OCI-LY7 (cell line): ENCODE measurements around the gene MRPL33. TPM values are rescaled to one million over a fixed set of nuclear protein-coding genes. Genes with fewer than 3 reads are reported as not detected.
"Not testable (repeated sequence)": the region's sequence is repeated elsewhere in the genome, so short reads cannot be mapped to it uniquely, and the experiment has no call there.

Experiments used
- BruUV-seq: library from RNA; stranded (reverse); fragments of 400-500 nt; replicated peaks from 2 replicates; lab custom pipeline; 2021; lab: Mats Ljungman, UMichigan
- CTCF ChIA-PET: fragments of 300-600 bp; sonication (Branson Sonifier 250); formaldehyde crosslinking; loops from one replicate; lab custom pipeline; 2022; ENCODE audit warnings: antibody characterized with exemption; ENCODE audit not compliant: unreplicated experiment; lab: Charles Lee
- POLR2A ChIA-PET: fragments of 300-600 bp; sonication (Branson Sonifier 250); formaldehyde crosslinking; loops from one replicate; lab custom pipeline; 2022; ENCODE audit warnings: antibody characterized with exemption; lab: Charles Lee
- DNase-seq: peaks from one replicate; pipeline ENCODE4 v3.0.0-alpha.2; 2015; ENCODE audit warnings: low spot score
- H2AFZ ChIP-seq: fragments of 200-600 bp; sonication (generic), shearing (Covaris generic); 2 replicates; pipeline ENCODE4 v1.6.1; 2014; ENCODE audit warnings: mild to moderate bottlenecking, antibody characterized with exemption, low read length, moderate library complexity
- H3K27ac ChIP-seq: fragments of 200-600 bp; sonication (generic); 2 replicates; pipeline ENCODE4 v1.5.1; 2014; ENCODE audit warnings: mixed run types, low read depth, mild to moderate bottlenecking, moderate library complexity, low read length, inconsistent platforms; ENCODE audit not compliant: poor library complexity, severe bottlenecking
- H3K36me3 ChIP-seq: fragments of 200-600 bp; sonication (generic); 2 replicates; pipeline ENCODE4 v1.6.1; 2014; ENCODE audit warnings: mild to moderate bottlenecking, antibody characterized with exemption, low read length, moderate library complexity, mixed read lengths; ENCODE audit not compliant: insufficient read depth
- H3K4me1 ChIP-seq: fragments of 200-600 bp; sonication (generic); 2 replicates; pipeline ENCODE4 v1.5.1; 2014; ENCODE audit warnings: mild to moderate bottlenecking, low read length; ENCODE audit not compliant: insufficient read depth, poor library complexity, severe bottlenecking
- H3K4me2 ChIP-seq: fragments of 200-600 bp; sonication (generic); 2 replicates; pipeline ENCODE4 v1.6.1; 2014; ENCODE audit warnings: mild to moderate bottlenecking, low read length
- H3K4me3 ChIP-seq: fragments of 200-600 bp; sonication (generic); 2 replicates; pipeline ENCODE4 v1.5.1; 2014; ENCODE audit warnings: mild to moderate bottlenecking, low read depth, low read length; ENCODE audit not compliant: poor library complexity, severe bottlenecking
- H3K79me2 ChIP-seq: fragments of 200-600 bp; sonication (generic); 2 replicates; pipeline ENCODE4 v1.6.1; 2016; ENCODE audit warnings: low read depth, mild to moderate bottlenecking, low read length, moderate library complexity, mixed read lengths; ENCODE audit not compliant: insufficient read depth
- H3K9me2 ChIP-seq: fragments of 200-600 bp; sonication (generic); 2 replicates; pipeline ENCODE4 v1.6.1; 2016; ENCODE audit warnings: mild to moderate bottlenecking, low read length, mixed read lengths; ENCODE audit not compliant: insufficient read depth
- H3K9me3 ChIP-seq: fragments of 200-600 bp; sonication (generic); 2 replicates; pipeline ENCODE4 v1.6.1; 2014; ENCODE audit warnings: mild to moderate bottlenecking, mixed run types, low read length, mixed read lengths
- H4K20me1 ChIP-seq: fragments of 200-600 bp; sonication (generic); 2 replicates; pipeline ENCODE4 v1.6.1; 2014; ENCODE audit warnings: mild to moderate bottlenecking, antibody characterized with exemption, low read length, moderate library complexity, mixed read lengths; ENCODE audit not compliant: insufficient read depth
- EZH2phosphoT487 ChIP-seq: fragments of 200-600 bp; sonication (generic); IDR thresholded peaks from 2 replicates; pipeline ENCODE4 v1.6.1; 2018; ENCODE audit warnings: low read depth, borderline replicate concordance, mild to moderate bottlenecking, mixed run types, antibody characterized with exemption, low read length, moderate library complexity, mixed read lengths
- intact Hi-C: fragments of 100-400 bp; cut with micrococcal nuclease; formaldehyde crosslinking; loops from one replicate; pipeline ENCODE4 v1.10.0; 2022; ENCODE audit not compliant: unreplicated experiment
- total RNA-seq, 2 experiments: library from RNA; depleted of rRNA in 1 of 2; stranded (reverse); fragments of >200 nt in 1 of 2; shearing (Covaris generic) in 1 of 2; gene quantifications; 2 replicates each; pipeline ENCODE4 v1.2.3, GENCODE V29; 2014 to 2022
- TF ChIP-seq, protein P1 (sequence below): fragments of 200-600 bp; sonication (generic); conservative IDR thresholded peaks from 2 replicates; pipeline ENCODE4 v1.5.1; 2014; ENCODE audit warnings: mild to moderate bottlenecking, antibody characterized with exemption, low read length, moderate library complexity, mixed read lengths

The MRPL33 gene
- total RNA-seq, 2 experiments from 2014 or later, result 43.8 to 51.2 TPM

DNA sequence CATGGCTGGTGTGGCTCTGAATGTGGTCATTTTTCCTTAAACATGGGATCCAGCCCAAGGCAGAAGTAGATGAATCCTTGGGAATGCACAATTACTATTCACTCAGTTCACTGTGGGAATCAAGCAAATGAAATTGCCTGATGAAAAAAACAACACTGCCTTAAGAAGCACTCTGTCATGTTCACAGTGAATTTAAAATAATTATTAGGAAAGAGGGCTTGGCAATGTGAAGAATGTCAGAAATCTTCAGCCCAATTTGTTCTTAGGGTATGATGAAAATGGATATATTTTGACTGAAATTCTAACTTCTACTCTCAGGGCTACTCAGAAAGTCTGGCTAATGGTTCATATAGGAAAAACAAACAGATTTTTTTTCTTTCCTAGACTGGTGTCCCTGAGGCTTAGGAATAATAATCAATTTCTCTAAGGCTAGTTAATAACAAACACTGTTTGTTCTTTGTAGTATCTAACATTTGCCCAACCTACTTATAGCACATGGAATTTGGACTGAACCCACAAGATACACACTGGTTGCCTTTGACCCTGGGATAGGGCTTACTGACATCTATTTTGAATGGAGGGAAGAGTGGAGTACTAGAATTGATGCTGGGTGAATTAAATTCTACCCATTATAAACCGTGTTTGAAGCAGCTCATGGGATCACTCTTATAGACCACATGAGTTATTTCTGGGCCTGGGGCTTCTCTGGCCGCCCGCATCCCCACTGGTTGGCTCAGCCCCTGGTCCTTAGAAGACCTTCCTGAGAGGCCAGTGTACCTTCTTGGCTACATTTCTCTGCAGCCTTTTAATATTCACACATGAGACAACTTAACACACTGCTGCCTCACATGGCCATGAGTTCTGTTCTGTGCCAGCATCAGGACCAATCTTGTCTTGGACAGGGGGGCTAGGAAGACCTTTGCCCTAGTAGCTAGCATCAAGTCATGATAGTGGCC, 8.3 kb upstream of the MRPL33 start:
- ChIA-PET POLR2A (interaction anchor here (0.7 kb wide), 1 partner anchor 510 kb away, joined by 5 read pairs; no protein-coding TSS in a partner anchor), CTCF (no interaction called here)

DNA sequence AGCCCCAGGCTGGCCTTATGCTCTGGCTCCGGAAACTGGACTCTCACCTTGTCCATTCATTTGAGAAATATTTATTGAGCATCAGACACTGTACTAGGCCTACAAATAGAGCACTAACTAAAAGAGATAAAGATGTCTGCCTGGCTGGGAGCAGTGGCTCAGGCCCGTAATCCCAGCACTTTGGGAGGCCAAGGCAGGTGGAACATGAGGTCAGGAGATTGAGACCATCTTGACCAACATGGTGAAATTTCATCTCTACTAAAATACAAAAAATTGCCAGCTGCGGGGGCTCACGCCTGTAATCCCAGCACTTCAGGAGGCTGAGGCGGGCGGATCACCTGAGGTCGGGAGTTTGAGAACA, 7.6 kb upstream of the MRPL33 start:
- intact Hi-C loops, result no loop called here
- Histone ChIP-seq H2AFZ (no peak overlapping the region), H4K20me1 (no peaks in the 10 kb centered on the region), H3K79me2 (no peaks in the 10 kb centered on the region), H3K27ac (no peak overlapping the region), H3K36me3 (no peaks in the 10 kb centered on the region), H3K4me2 (no peak overlapping the region), H3K9me3 (no peaks in the 10 kb centered on the region), H3K4me3 (no peak overlapping the region), H3K9me2 (no peaks in the 10 kb centered on the region), H3K4me1 (no peaks in the 10 kb centered on the region)
- ChIA-PET CTCF (no interaction called here), POLR2A (no interaction called here)
- no peak for DNase-seq
- BruUV-seq, result no TSS peak
- TF ChIP-seq, protein P1, sequence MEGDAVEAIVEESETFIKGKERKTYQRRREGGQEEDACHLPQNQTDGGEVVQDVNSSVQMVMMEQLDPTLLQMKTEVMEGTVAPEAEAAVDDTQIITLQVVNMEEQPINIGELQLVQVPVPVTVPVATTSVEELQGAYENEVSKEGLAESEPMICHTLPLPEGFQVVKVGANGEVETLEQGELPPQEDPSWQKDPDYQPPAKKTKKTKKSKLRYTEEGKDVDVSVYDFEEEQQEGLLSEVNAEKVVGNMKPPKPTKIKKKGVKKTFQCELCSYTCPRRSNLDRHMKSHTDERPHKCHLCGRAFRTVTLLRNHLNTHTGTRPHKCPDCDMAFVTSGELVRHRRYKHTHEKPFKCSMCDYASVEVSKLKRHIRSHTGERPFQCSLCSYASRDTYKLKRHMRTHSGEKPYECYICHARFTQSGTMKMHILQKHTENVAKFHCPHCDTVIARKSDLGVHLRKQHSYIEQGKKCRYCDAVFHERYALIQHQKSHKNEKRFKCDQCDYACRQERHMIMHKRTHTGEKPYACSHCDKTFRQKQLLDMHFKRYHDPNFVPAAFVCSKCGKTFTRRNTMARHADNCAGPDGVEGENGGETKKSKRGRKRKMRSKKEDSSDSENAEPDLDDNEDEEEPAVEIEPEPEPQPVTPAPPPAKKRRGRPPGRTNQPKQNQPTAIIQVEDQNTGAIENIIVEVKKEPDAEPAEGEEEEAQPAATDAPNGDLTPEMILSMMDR, result no peak
- no peak for TF ChIP-seq EZH2phosphoT487

More for the DNA sequence above, 8.3 kb upstream of the MRPL33 start:
- no peaks in the 10 kb centered on the region for H3K79me2 ChIP-seq
- H3K36me3 ChIP-seq, result no peaks in the 10 kb centered on the region
- no peaks in the 10 kb centered on the region for H4K20me1 ChIP-seq
- no peak for TF ChIP-seq EZH2phosphoT487
- TF ChIP-seq, protein P1, result no peak
- no peak for DNase-seq
- H3K27ac ChIP-seq, result no peak overlapping the region
- no peaks in the 10 kb centered on the region for H3K9me3 ChIP-seq
- BruUV-seq, result no TSS peak
- H3K4me2 ChIP-seq, result no peak overlapping the region
- H3K4me1 ChIP-seq, result no peaks in the 10 kb centered on the region
- no peak overlapping the region for H2AFZ ChIP-seq
- intact Hi-C loops, result no loop called here
- no peaks in the 10 kb centered on the region for H3K9me2 ChIP-seq
- no peak overlapping the region for H3K4me3 ChIP-seq

DNA sequence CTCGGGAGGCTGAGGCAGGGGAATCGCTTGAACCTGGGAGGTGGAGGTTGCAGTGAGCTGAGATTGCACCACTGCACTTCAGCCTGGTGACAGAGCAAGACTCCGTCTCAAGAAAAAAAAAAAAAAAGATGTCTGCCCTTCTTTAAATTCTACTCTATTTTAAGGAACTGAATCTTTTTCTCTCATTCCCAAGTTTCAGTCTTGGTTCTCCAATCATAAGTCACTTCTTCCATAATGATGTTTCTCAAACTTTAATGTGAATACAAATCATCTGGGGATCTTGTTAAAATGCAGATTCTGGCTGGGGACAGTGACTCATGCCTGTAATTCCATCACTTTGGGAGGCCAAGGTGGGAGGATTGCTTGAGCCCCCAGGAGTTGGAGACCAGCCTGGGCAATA, 7.0 kb upstream of the MRPL33 start:
- H3K27ac ChIP-seq, CTCF ChIA-PET, H3K4me2 ChIP-seq, BruUV-seq, H3K9me2 ChIP-seq, H3K9me3 ChIP-seq, intact Hi-C loops, H3K4me3 ChIP-seq, H3K36me3 ChIP-seq, H3K4me1 ChIP-seq, H3K79me2 ChIP-seq, H4K20me1 ChIP-seq, DNase-seq, H2AFZ ChIP-seq: not testable (repeated sequence)
- POLR2A ChIA-PET, result interaction anchor here (0.6 kb wide), 1 partner anchor 66 kb away, joined by 7 read pairs; no protein-coding TSS in a partner anchor
